MM.1S (cell line): ENCODE data around the gene NF2.

Source experiments
- DNase-seq: peaks from one replicate; pipeline ENCODE4 v3.0.0-alpha.2; 2015
- H2AFZ ChIP-seq: fragments of 300-600 bp; sonication (generic); 2 replicates; pipeline ENCODE4 v1.6.0; 2016; ENCODE audit warnings: antibody characterized with exemption, low read length
- H3F3A ChIP-seq: fragments of 300-600 bp; sonication (generic); 2 replicates; pipeline ENCODE4 v1.6.1; 2016; ENCODE audit warnings: mild to moderate bottlenecking, antibody characterized with exemption, low read length, moderate library complexity, mixed read lengths; ENCODE audit not compliant: insufficient read depth
- H3K27ac ChIP-seq: fragments of 300-600 bp; sonication (generic); 2 replicates; pipeline ENCODE4 v1.5.1; 2016; ENCODE audit warnings: mild to moderate bottlenecking, low read length
- H3K27me3 ChIP-seq: fragments of 300-600 bp; sonication (generic); replicated peaks from 2 replicates; pipeline ENCODE4 v1.6.0; 2016; ENCODE audit warnings: low read length; ENCODE audit not compliant: insufficient read depth
- H3K36me3 ChIP-seq: fragments of 300-600 bp; sonication (generic); replicated peaks from 2 replicates; pipeline ENCODE4 v1.6.1; 2016; ENCODE audit warnings: mild to moderate bottlenecking, low read length, mixed read lengths; ENCODE audit not compliant: insufficient read depth
- H3K4me1 ChIP-seq: fragments of 300-600 bp; sonication (generic); 2 replicates; pipeline ENCODE4 v1.6.1; 2016; ENCODE audit warnings: low read length, mixed read lengths
- H3K4me2 ChIP-seq: fragments of 300-600 bp; sonication (generic); 2 replicates; pipeline ENCODE4 v1.6.0; 2016; ENCODE audit warnings: low read depth, low read length
- H3K4me3 ChIP-seq: fragments of 300-600 bp; sonication (generic); 2 replicates; pipeline ENCODE4 v1.5.1; 2016; ENCODE audit warnings: low read length, mixed read lengths
- H3K79me2 ChIP-seq: fragments of 300-600 bp; sonication (generic); 2 replicates; pipeline ENCODE4 v1.6.1; 2016; ENCODE audit warnings: mixed run types, low read length, mixed read lengths
- H3K9ac ChIP-seq: fragments of 300-600 bp; sonication (generic); 2 replicates; pipeline ENCODE4 v1.6.1; 2016; ENCODE audit warnings: low read length, mixed read lengths
- H3K9me2 ChIP-seq: fragments of 300-600 bp; sonication (generic); replicated peaks from 2 replicates; pipeline ENCODE4 v1.6.1; 2016; ENCODE audit warnings: mild to moderate bottlenecking, low read length, mixed read lengths; ENCODE audit not compliant: insufficient read depth
- H3K9me3 ChIP-seq: fragments of 300-600 bp; sonication (generic); replicated peaks from 2 replicates; pipeline ENCODE4 v1.6.1; 2016; ENCODE audit warnings: mild to moderate bottlenecking, low read length, mixed read lengths; ENCODE audit not compliant: insufficient read depth
- H4K20me1 ChIP-seq: fragments of 300-600 bp; sonication (generic); 2 replicates; pipeline ENCODE4 v1.6.1; 2016; ENCODE audit warnings: mild to moderate bottlenecking, low read length, moderate library complexity, mixed read lengths; ENCODE audit not compliant: insufficient read depth
- CTCF ChIP-seq: fragments of 300-600 bp; sonication (generic); IDR thresholded peaks from 2 replicates; pipeline ENCODE4 v1.5.1; 2016; ENCODE audit warnings: antibody characterized with exemption, low read length, mixed read lengths
- EZH2 ChIP-seq: fragments of 300-600 bp; sonication (generic); optimal IDR thresholded peaks from 2 replicates; pipeline ENCODE3; 2017; ENCODE audit warnings: low read depth, mild to moderate bottlenecking, antibody characterized with exemption, low read length, mixed read lengths
- EZH2phosphoT487 ChIP-seq: fragments of 300-600 bp; sonication (generic); IDR thresholded peaks from 2 replicates; pipeline ENCODE4 v1.6.1; 2018; ENCODE audit warnings: antibody characterized with exemption, low read length

NF2 gene

DNA sequence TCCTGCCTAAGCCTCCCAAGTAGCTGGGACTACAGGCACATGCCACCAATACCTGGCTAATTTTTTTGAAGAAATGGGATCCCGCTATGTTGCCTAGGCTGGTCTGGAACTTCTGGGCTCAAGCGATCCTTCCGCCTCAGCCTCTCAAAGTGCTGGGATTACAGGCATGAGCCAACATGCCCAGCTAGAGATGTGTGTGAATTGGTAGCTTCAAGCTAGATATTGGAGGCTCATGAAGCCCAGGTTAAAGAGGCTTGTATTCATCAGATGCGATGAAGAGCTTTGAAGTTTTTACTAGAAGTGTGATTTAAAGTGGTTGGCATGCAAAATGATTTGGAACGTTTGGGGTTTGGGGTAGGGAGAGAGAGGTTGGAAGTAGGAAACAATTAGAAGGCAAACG is 19.6 kb downstream of the NF2 start:
- no peak overlapping the region for H3K4me3 ChIP-seq
- no peaks in the 10 kb centered on the region for H3K9me3 ChIP-seq
- TF ChIP-seq EZH2phosphoT487 (no peak), EZH2 (no peak), CTCF (no peak)
- no peak overlapping the region for H3K27ac ChIP-seq
- no peaks in the 10 kb centered on the region for H3K9me2 ChIP-seq
- peaks cover 76% of the 10 kb centered on the region for H3K79me2 ChIP-seq
- H3F3A ChIP-seq = no peaks in the 10 kb centered on the region
- no peak overlapping the region for H3K4me2 ChIP-seq
- DNase-seq = no peak
- peaks cover under 1% of the 10 kb centered on the region; the same call in 1 of the 2 replicates for H3K4me1 ChIP-seq
- no peak overlapping the region for H3K9ac ChIP-seq
- peaks cover 6% of the 10 kb centered on the region; the same call in 1 of the 2 replicates for H4K20me1 ChIP-seq
- H3K27me3 ChIP-seq = no peaks in the 10 kb centered on the region
- no peaks in the 10 kb centered on the region for H3K36me3 ChIP-seq
- no peak overlapping the region for H2AFZ ChIP-seq

GRCh38 chr22:29623553-29624169 is 20.2 kb downstream of the NF2 start:
- H3K4me3 ChIP-seq = no peak overlapping the region
- TF ChIP-seq EZH2 (no peak), CTCF (no peak), EZH2phosphoT487 (no peak)
- no peak overlapping the region for H3K4me2 ChIP-seq
- H3F3A ChIP-seq = no peaks in the 10 kb centered on the region
- no peaks in the 10 kb centered on the region for H3K27me3 ChIP-seq
- H4K20me1 ChIP-seq = peaks cover 6% of the 10 kb centered on the region; the same call in 1 of the 2 replicates
- H3K4me1 ChIP-seq = no peaks in the 10 kb centered on the region
- H3K9me2 ChIP-seq = no peaks in the 10 kb centered on the region
- H3K79me2 ChIP-seq = peaks cover 74% of the 10 kb centered on the region
- no peaks in the 10 kb centered on the region for H3K36me3 ChIP-seq
- no peaks in the 10 kb centered on the region for H3K9me3 ChIP-seq
- no peak for DNase-seq
- H3K27ac ChIP-seq = no peak overlapping the region
- no peak overlapping the region for H3K9ac ChIP-seq
- H2AFZ ChIP-seq = no peak overlapping the region

DNA sequence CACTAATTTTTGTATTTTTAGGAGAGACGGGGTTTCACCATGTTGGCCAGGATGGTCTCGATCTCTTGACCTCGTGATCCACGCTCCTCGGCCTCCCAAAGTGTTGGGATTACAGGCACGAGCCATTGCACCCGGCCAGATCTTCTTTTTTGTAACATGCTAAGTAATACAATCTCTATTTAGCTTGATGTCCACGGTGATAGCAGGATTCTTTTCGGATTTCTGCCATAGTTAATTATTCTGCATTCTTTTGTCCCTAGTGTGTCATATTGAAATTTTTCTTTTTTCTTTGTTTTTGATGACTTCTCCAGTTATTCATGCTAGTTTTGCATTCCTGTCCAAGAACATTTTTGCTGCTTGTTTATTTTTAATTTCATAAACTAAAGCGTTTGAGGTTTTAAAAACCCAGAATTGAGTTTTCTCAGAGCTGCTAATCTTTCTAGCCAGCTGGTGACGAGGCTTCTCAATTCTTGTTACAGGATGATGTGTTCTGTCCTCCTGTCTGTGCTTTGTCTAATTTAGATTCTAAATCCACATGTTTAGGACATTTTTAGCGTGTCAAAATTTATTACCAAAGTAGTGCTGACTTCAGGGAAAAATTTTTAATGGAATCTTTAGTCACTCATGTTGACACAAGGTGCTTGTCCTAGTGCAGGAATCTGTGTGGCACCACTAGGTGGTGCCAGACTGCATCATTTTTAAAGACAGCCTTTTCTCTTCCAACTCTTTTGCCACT is 21.8 kb downstream of the NF2 start:
- Histone ChIP-seq H2AFZ (no peak overlapping the region), H3K9me2 (no peaks in the 10 kb centered on the region), H3K9ac (no peak overlapping the region), H3K79me2 (peaks cover 76% of the 10 kb centered on the region), H3F3A (no peaks in the 10 kb centered on the region), H3K4me2 (no peak overlapping the region), H3K27me3 (no peaks in the 10 kb centered on the region), H4K20me1 (peaks cover 6% of the 10 kb centered on the region; the same call in 1 of the 2 replicates), H3K4me3 (no peak overlapping the region), H3K9me3 (no peaks in the 10 kb centered on the region), H3K36me3 (no peaks in the 10 kb centered on the region), H3K4me1 (no peaks in the 10 kb centered on the region), H3K27ac (no peak overlapping the region)
- DNase-seq = peak; percentile 48
- TF ChIP-seq EZH2 = no peak
- peak; percentile 92 for TF ChIP-seq CTCF
- no peak for TF ChIP-seq EZH2phosphoT487
